RWPE2 (cell line): ENCODE results near the gene UBE3C.
"Not testable (repeated sequence)": the region's sequence is repeated elsewhere in the genome, so short reads cannot be mapped to it uniquely, and the experiment has no call there.

Experiments used
- ATAC-seq: fragments of 200-7000 bp; cut with Tn5 transposase; 3 replicates; pipeline ENCODE4 v1.9.1; 2021; ENCODE audit warnings: low read depth
- DNase-seq: peaks from one replicate; pipeline ENCODE4 v3.0.0-alpha.2; 2020; ENCODE audit warnings: low spot score
- H3K27ac ChIP-seq: fragments of 450-650 bp; 2 replicates; pipeline ENCODE4 v1.5.1; 2017; ENCODE audit warnings: mild to moderate bottlenecking; ENCODE audit not compliant: poor library complexity, severe bottlenecking
- H3K27me3 ChIP-seq: fragments of 250-450 bp; sonication (Bioruptor Pico); 2 replicates; pipeline ENCODE4 v1.5.1; 2021; ENCODE audit warnings: mild to moderate bottlenecking, moderate library complexity; ENCODE audit not compliant: insufficient read depth, poor library complexity, severe bottlenecking
- H3K36me3 ChIP-seq: fragments of 250-450 bp; sonication (Bioruptor Pico); 2 replicates; pipeline ENCODE4 v1.5.1; 2020; ENCODE audit warnings: low read depth, mild to moderate bottlenecking, moderate library complexity
- H3K4me1 ChIP-seq: fragments of 250-450 bp; sonication (Bioruptor Pico); 2 replicates; pipeline ENCODE4 v1.5.1; 2021; ENCODE audit warnings: mild to moderate bottlenecking, moderate library complexity; ENCODE audit not compliant: insufficient read depth, poor library complexity, severe bottlenecking
- H3K4me3 ChIP-seq: fragments of 250-450 bp; sonication (Bioruptor Pico); 2 replicates; pipeline ENCODE4 v1.5.1; 2021; ENCODE audit warnings: mild to moderate bottlenecking, moderate library complexity; ENCODE audit not compliant: severe bottlenecking
- H3K9me3 ChIP-seq: fragments of 250-450 bp; sonication (Bioruptor Pico); 2 replicates; pipeline ENCODE4 v1.5.1; 2021; ENCODE audit warnings: mild to moderate bottlenecking, moderate library complexity; ENCODE audit not compliant: severe bottlenecking
- TF ChIP-seq, protein P1 (sequence below): fragments of 450-650 bp; IDR thresholded peaks from one replicate; pipeline ENCODE4 v1.5.1; 2017; ENCODE audit warnings: mild to moderate bottlenecking, moderate library complexity; ENCODE audit not compliant: poor library complexity, severe bottlenecking

UBE3C gene

DNA sequence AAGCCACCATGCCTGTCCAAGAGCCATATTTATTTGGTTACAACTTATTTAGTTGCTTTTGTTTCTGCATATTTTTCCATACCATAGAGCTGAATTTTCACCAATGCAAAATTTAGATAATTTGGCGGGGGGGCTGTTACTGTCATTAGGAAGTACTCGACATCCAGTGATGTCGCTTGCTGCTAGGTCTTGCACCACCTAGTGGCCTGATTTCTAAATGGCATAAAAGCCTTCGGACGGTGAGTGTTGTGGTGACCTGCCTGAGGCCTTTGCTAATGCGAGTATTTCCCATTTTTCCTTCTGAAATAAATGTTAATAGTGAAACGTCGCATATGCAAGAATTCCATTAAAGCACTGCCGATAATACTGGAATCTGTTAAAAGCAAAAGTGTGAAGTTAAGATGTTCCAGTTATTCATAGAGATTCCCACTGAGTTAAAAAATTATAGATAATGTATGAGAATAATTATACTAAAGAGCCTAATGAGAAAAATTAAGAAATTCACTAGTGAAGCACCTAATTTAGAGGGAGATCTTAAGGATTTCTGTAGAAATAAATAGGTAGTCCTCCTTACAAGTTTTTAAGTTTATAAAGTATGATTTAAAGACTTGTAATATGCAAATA is 112.0 kb downstream of the UBE3C start:
- no peak for DNase-seq
- no peaks in the 10 kb centered on the region for H3K27me3 ChIP-seq
- ATAC-seq, result peak; percentile 60; the same call in 1 of the 3 replicates
- no peaks in the 10 kb centered on the region for H3K4me1 ChIP-seq
- no peaks in the 10 kb centered on the region for H3K9me3 ChIP-seq
- no peak overlapping the region for H3K27ac ChIP-seq
- TF ChIP-seq, protein P1, sequence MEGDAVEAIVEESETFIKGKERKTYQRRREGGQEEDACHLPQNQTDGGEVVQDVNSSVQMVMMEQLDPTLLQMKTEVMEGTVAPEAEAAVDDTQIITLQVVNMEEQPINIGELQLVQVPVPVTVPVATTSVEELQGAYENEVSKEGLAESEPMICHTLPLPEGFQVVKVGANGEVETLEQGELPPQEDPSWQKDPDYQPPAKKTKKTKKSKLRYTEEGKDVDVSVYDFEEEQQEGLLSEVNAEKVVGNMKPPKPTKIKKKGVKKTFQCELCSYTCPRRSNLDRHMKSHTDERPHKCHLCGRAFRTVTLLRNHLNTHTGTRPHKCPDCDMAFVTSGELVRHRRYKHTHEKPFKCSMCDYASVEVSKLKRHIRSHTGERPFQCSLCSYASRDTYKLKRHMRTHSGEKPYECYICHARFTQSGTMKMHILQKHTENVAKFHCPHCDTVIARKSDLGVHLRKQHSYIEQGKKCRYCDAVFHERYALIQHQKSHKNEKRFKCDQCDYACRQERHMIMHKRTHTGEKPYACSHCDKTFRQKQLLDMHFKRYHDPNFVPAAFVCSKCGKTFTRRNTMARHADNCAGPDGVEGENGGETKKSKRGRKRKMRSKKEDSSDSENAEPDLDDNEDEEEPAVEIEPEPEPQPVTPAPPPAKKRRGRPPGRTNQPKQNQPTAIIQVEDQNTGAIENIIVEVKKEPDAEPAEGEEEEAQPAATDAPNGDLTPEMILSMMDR, result peak; percentile 86
- no peak overlapping the region for H3K4me3 ChIP-seq
- H3K36me3 ChIP-seq, result peaks cover 78% of the 10 kb centered on the region

DNA sequence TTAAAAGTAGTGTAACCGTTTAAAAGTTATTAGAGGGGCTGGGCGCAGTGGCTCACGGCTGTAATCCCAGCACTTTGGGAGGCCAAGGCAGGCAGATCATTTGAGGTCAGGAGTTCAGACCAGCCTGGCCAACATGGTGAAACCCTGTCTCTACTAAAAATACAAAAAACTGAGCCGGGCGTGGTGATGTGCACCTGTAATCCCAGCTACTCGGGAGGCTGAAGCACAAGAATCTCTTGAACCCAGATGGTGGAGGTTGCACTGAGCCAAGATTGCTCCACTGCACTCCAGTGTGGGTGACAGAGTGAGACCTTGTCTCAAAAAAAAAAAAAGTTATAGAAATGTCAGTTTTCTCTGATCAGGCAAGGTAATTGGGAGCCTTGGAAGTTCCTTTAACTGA is 113.1 kb downstream of the UBE3C start:
- not testable (repeated sequence) for H3K27ac ChIP-seq

DNA sequence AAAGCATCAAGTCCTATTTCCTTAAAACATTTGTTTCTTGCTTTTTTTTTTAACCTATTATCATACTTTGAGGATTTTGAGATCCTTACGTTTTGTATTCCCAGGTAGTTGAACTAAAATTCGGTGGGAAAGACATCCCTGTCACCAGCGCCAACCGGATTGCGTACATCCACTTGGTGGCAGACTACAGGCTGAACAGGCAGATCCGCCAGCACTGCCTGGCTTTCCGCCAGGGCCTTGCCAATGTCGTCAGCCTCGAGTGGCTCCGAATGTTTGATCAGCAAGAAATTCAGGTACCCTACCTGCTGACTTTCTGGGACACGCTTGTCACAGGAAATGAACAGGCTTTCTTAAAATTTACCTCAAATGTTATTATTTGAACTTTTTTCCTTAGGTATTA is 115.1 kb downstream of the UBE3C start:
- TF ChIP-seq, protein P1, result peak; percentile 9
- Histone ChIP-seq H3K27ac (no peak overlapping the region), H3K4me3 (no peak overlapping the region), H3K27me3 (no peaks in the 10 kb centered on the region), H3K36me3 (peaks cover 92% of the 10 kb centered on the region), H3K4me1 (no peaks in the 10 kb centered on the region), H3K9me3 (no peaks in the 10 kb centered on the region)
- DNase-seq (no peak), ATAC-seq (no peak)

More for the DNA sequence above, 113.1 kb downstream of the UBE3C start:
- H3K36me3 ChIP-seq, result peaks cover 85% of the 10 kb centered on the region
- not testable (repeated sequence) for H3K4me1 ChIP-seq, H3K4me3 ChIP-seq, H3K9me3 ChIP-seq, DNase-seq, ATAC-seq, H3K27me3 ChIP-seq

DNA sequence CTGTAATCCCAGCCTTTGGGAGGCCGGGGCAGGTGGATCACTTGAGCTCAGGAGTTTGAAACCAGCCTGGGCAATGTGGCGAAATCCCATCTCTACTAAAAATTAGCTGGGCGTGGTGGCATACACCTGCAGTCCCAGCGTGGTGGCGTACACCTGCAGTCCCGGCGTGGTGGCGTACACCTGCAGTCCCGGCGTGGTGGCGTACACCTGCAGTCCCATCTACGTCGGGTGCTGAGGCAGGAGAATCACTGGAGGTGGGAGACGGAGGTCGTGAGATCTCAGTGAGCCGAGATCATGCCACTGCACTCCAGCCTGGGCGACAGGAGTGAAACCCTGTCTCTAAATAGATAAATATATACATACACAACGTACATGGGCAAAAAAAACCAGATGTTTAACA is 116.1 kb downstream of the UBE3C start:
- H3K36me3 ChIP-seq, result peaks cover 95% of the 10 kb centered on the region
- H3K27ac ChIP-seq, DNase-seq, H3K4me3 ChIP-seq, H3K4me1 ChIP-seq, ATAC-seq, H3K9me3 ChIP-seq, H3K27me3 ChIP-seq: not testable (repeated sequence)

DNA sequence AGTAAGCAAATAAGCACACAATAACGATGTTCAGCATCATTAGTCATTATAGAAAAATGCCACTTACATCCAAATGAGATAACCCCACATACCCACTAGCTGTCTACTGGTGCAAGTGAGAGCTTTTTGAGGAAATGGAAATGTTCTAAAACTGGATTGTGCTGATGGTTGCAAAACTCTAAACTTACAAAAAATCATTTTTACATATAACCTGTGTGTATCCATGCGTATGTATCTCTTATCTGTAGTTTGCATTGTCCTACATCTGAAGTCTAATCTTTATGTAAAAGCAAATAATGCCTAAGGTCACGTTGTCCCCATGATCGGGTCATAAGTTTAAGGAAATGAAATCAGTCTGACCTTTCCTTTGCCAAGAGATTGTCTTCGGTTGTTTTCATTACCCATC is 116.5 kb downstream of the UBE3C start:
- ATAC-seq (no peak), DNase-seq (no peak)
- Histone ChIP-seq H3K4me1 (no peaks in the 10 kb centered on the region), H3K36me3 (peaks cover 95% of the 10 kb centered on the region), H3K27ac (no peak overlapping the region), H3K4me3 (no peak overlapping the region), H3K27me3 (no peaks in the 10 kb centered on the region), H3K9me3 (no peaks in the 10 kb centered on the region)
- TF ChIP-seq, protein P1, result no peak

DNA sequence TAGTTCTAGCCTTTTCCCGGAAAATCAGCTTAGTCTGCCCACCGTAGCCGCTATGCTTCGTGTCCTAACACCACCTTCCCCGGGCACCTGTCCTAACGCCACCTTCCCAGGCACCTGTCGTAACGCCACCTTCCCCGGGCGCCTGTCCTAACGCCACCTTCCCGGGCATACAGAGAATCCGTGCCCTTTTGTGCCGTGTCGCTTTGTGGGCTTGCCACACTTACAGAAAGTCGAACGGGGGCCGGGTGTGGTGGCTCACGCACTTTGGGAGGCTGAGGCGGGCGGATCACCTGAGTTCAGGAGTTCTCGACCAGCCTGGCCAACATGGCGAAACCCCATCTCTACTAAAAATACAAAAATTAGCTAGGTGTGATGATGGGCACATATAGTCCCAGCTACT is 124.4 kb downstream of the UBE3C start:
- no peaks in the 10 kb centered on the region for H3K4me1 ChIP-seq
- TF ChIP-seq, protein P1, result no peak
- no peak overlapping the region for H3K4me3 ChIP-seq
- no peaks in the 10 kb centered on the region for H3K27me3 ChIP-seq
- DNase-seq (no peak), ATAC-seq (no peak)
- no peak overlapping the region for H3K27ac ChIP-seq
- H3K9me3 ChIP-seq, result no peaks in the 10 kb centered on the region
- peaks cover 77% of the 10 kb centered on the region for H3K36me3 ChIP-seq
